K562 (cell line): Measurements from ENCODE around the gene CNNM2. TPM values are rescaled to one million over a fixed set of nuclear protein-coding genes. Genes with fewer than 3 reads are reported as not detected.
A peak's percentile ranks its signal among the peaks of the same experiment; 100 is the strongest.

Experiments used
- EP300 ChIP-seq: IDR thresholded peaks from 2 replicates; pipeline ENCODE4 v1.6.1; 2012; ENCODE audit warnings: low read length, improper control_type of control experiment
- ESRRB ChIP-seq: fragments of 250-450 bp; sonication (Bioruptor Pico); IDR thresholded peaks from 2 replicates; pipeline ENCODE4 v1.5.0; 2020; ENCODE audit warnings: mild to moderate bottlenecking, moderate library complexity, borderline replicate concordance
- FOXM1 ChIP-seq, 2 experiments: fragments of 450-650 bp in 1 of 2; sonication (generic) in 1 of 2; formaldehyde crosslinking in 1 of 2; IDR thresholded peaks; 2 replicates each; pipeline versions ENCODE4 v1.6.1 to v1.9.0; 2017 to 2022; ENCODE audit warnings: low read depth in 2 of 2, mild to moderate bottlenecking in 2 of 2, missing genetic modification reagents in 1 of 2, moderate library complexity in 1 of 2
- FUS ChIP-seq: fragments of 200-400 bp; formaldehyde crosslinking; optimal IDR thresholded peaks from 2 replicates; pipeline ENCODE3; 2017; ENCODE audit warnings: low read depth, low read length
- TOE1 ChIP-seq, 2 experiments: fragments of 450-650 bp in 1 of 2; sonication (generic) in 1 of 2; formaldehyde crosslinking in 1 of 2; IDR thresholded peaks; 2 replicates each; pipeline versions ENCODE4 v1.7.1 to v1.8.0; 2016 to 2022; ENCODE audit warnings: borderline replicate concordance in 2 of 2, mild to moderate bottlenecking in 2 of 2, antibody characterized with exemption in 1 of 2, inconsistent platforms in 1 of 2, low read depth in 1 of 2, missing genetic modification reagents in 1 of 2, moderate library complexity in 1 of 2
- XRCC5 ChIP-seq: fragments of 200-400 bp; formaldehyde crosslinking; IDR thresholded peaks from 2 replicates; pipeline ENCODE4 v1.6.1; 2017; ENCODE audit warnings: low read depth, mild to moderate bottlenecking, low read length
- ZNF695 ChIP-seq: fragments of 450-650 bp; formaldehyde crosslinking; IDR thresholded peaks from 2 replicates; pipeline ENCODE4 v1.4.0; 2020; ENCODE audit warnings: mild to moderate bottlenecking, moderate library complexity
- polyA plus RNA-seq, 8 experiments: library from polyadenylated mRNA; depleted of rRNA in 4 of 8; stranded (reverse) in 5 of 8; unstranded in 3 of 8; fragments of >200 nt; fragmentation: Nextera tagmentation in 2 of 8; fragmentation: Illumina TruSeq in 1 of 8; extraction: Ambion mirVana in 2 of 8; extraction: Trizol in 1 of 8; gene quantifications; 2 replicates each; pipeline versions ENCODE4 v1.2.1 to v1.2.3, GENCODE V29; 2011 to 2014; ENCODE audit warnings: inconsistent platforms in 1 of 8, missing spikeins in 1 of 8
- total RNA-seq, 7 experiments: library from RNA; depleted of rRNA in 6 of 7; stranded (reverse); fragments of >200 nt in 6 of 7; fragmentation: Illumina TruSeq in 2 of 7; extraction: Trizol in 2 of 7; gene quantifications; 2 replicates each; pipeline versions ENCODE4 v1.2.1 to v1.2.3, GENCODE V29; 2011 to 2021; ENCODE audit warnings: low replicate concordance in 1 of 7
- TF ChIP-seq, protein P1 (sequence below): fragments of 450-650 bp; IDR thresholded peaks from 2 replicates; pipeline ENCODE4 v1.6.1; 2016; ENCODE audit warnings: low read depth
- TF ChIP-seq, protein P2 (sequence below), 2 experiments: fragments of 450-650 bp; IDR thresholded peaks; 2 replicates each; pipeline ENCODE4 v1.6.1; 2018; ENCODE audit warnings: mild to moderate bottlenecking in 2 of 2, low read depth in 1 of 2; ENCODE audit not compliant: partially characterized antibody in 2 of 2
- TF ChIP-seq, protein P3 (sequence below): fragments of 450-650 bp; formaldehyde crosslinking; IDR thresholded peaks from 2 replicates; pipeline ENCODE4 v1.4.0; 2020; ENCODE audit warnings: mild to moderate bottlenecking, moderate library complexity

The CNNM2 gene
- total and polyA plus RNA-seq, 9 of the 15 experiments (the other 6 are each of a cell fraction or from before 2014, with no cell fraction given) = 0.21 to 5.0 (median 1.3) TPM

DNA sequence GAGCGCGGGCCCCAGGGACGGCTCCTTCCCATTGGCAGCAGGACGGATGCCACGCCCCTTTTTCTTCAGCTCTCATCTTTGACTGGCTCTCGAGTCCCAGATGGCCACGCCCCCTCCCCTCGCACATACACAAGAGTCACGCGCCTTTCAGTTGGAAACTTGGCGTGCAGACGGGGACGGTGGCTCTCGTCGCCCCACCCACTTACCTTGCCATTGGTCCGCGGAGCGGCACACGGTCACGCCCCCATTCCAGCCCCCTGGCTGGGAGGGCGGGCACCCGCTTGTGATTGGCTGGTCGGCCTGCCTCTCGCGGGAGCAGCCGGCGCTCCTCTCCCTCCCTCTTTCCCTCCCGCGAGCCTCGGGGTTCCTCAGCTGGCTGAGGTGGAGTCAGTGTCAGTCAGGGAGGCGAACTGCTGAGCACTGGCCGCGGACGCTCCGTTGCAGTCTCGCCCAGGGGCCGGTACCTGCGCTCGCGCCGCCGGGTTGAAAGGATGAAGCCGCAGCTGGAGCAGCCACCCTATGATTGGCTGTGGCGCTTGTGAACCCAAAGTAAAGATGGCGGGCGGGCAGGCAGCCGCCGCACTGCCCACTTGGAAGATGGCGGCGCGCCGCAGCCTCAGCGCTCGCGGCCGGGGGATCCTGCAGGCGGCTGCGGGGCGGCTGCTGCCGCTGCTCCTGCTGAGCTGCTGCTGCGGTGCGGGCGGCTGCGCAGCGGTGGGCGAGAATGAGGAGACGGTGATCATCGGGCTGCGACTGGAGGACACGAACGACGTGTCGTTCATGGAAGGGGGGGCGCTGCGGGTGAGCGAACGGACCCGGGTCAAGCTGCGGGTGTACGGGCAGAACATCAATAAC is at the start of gene CNNM2 (continued):
- TF ChIP-seq, protein P1, sequence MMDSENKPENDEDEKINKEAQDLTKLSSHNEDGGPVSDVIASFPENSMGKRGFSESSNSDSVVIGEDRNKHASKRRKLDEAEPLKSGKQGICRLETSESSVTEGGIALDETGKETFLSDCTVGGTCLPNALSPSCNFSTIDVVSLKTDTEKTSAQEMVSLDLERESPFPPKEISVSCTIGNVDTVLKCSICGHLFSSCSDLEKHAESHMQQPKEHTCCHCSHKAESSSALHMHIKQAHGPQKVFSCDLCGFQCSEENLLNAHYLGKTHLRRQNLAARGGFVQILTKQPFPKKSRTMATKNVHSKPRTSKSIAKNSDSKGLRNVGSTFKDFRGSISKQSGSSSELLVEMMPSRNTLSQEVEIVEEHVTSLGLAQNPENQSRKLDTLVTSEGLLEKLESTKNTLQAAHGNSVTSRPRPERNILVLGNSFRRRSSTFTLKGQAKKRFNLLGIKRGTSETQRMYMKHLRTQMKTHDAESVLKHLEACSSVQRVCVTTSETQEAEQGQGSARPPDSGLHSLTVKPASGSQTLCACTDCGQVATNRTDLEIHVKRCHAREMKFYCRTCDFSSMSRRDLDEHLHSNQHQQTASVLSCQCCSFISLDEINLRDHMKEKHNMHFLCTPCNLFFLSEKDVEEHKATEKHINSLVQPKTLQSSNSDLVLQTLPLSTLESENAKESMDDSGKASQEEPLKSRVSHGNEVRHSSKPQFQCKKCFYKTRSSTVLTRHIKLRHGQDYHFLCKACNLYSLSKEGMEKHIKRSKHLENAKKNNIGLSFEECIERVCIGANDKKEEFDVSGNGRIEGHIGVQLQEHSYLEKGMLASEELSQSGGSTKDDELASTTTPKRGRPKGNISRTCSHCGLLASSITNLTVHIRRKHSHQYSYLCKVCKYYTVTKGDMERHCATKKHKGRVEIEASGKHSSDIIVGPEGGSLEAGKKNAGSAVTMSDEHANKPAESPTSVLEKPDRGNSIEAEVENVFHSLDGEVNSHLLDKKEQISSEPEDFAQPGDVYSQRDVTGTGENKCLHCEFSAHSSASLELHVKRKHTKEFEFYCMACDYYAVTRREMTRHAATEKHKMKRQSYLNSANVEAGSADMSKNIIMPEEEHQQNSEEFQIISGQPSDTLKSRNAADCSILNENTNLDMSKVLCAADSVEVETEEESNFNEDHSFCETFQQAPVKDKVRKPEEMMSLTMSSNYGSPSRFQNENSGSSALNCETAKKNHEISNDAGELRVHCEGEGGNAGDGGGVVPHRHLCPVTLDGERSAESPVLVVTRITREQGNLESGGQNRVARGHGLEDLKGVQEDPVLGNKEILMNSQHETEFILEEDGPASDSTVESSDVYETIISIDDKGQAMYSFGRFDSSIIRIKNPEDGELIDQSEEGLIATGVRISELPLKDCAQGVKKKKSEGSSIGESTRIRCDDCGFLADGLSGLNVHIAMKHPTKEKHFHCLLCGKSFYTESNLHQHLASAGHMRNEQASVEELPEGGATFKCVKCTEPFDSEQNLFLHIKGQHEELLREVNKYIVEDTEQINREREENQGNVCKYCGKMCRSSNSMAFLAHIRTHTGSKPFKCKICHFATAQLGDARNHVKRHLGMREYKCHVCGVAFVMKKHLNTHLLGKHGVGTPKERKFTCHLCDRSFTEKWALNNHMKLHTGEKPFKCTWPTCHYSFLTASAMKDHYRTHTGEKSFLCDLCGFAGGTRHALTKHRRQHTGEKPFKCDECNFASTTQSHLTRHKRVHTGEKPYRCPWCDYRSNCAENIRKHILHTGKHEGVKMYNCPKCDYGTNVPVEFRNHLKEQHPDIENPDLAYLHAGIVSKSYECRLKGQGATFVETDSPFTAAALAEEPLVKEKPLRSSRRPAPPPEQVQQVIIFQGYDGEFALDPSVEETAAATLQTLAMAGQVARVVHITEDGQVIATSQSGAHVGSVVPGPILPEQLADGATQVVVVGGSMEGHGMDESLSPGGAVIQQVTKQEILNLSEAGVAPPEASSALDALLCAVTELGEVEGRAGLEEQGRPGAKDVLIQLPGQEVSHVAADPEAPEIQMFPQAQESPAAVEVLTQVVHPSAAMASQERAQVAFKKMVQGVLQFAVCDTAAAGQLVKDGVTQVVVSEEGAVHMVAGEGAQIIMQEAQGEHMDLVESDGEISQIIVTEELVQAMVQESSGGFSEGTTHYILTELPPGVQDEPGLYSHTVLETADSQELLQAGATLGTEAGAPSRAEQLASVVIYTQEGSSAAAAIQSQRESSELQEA = no peak
- TF ChIP-seq ZNF695 (CRISPR knock-in tag) (no peak), EP300 (peak; percentile 1; the same call in 1 of the 2 replicates), TOE1 (IDR thresholded peaks at IDR 0.05; ENCODE audit: borderline replicate concordance) (peak; percentile 81; the same call in 1 of the 2 replicates), TOE1 (CRISPR knock-in tag; IDR thresholded peaks at IDR 0.05; ENCODE audit: borderline replicate concordance, low read depth) (no peak), FUS (peak; percentile 31), ESRRB (CRISPR knock-in tag) (no peak), XRCC5 (0 out of 2 replicates have a peak, but pooled peaks have one; percentile 11), FOXM1 (IDR thresholded peaks at IDR 0.05; ENCODE audit: low read depth) (no peak), FOXM1 (CRISPR knock-in tag; IDR thresholded peaks at IDR 0.05; ENCODE audit: low read depth) (peak; percentile 81)
- TF ChIP-seq, protein P2, sequence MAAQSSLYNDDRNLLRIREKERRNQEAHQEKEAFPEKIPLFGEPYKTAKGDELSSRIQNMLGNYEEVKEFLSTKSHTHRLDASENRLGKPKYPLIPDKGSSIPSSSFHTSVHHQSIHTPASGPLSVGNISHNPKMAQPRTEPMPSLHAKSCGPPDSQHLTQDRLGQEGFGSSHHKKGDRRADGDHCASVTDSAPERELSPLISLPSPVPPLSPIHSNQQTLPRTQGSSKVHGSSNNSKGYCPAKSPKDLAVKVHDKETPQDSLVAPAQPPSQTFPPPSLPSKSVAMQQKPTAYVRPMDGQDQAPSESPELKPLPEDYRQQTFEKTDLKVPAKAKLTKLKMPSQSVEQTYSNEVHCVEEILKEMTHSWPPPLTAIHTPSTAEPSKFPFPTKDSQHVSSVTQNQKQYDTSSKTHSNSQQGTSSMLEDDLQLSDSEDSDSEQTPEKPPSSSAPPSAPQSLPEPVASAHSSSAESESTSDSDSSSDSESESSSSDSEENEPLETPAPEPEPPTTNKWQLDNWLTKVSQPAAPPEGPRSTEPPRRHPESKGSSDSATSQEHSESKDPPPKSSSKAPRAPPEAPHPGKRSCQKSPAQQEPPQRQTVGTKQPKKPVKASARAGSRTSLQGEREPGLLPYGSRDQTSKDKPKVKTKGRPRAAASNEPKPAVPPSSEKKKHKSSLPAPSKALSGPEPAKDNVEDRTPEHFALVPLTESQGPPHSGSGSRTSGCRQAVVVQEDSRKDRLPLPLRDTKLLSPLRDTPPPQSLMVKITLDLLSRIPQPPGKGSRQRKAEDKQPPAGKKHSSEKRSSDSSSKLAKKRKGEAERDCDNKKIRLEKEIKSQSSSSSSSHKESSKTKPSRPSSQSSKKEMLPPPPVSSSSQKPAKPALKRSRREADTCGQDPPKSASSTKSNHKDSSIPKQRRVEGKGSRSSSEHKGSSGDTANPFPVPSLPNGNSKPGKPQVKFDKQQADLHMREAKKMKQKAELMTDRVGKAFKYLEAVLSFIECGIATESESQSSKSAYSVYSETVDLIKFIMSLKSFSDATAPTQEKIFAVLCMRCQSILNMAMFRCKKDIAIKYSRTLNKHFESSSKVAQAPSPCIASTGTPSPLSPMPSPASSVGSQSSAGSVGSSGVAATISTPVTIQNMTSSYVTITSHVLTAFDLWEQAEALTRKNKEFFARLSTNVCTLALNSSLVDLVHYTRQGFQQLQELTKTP (IDR thresholded peaks at IDR 0.05; ENCODE audit: low read depth in 1 of 2, partially characterized antibody in 2 of 2) = no peak
- TF ChIP-seq, protein P3, sequence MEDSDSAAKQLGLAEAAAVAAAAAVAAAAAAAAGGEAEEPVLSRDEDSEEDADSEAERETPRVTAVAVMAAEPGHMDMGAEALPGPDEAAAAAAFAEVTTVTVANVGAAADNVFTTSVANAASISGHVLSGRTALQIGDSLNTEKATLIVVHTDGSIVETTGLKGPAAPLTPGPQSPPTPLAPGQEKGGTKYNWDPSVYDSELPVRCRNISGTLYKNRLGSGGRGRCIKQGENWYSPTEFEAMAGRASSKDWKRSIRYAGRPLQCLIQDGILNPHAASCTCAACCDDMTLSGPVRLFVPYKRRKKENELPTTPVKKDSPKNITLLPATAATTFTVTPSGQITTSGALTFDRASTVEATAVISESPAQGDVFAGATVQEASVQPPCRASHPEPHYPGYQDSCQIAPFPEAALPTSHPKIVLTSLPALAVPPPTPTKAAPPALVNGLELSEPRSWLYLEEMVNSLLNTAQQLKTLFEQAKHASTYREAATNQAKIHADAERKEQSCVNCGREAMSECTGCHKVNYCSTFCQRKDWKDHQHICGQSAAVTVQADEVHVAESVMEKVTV = no peak
